GM10248 (cell line): ENCODE results near the gene SLC18B1.

Experiments
- CTCF ChIA-PET: fragments of 300-600 bp; sonication (Branson Sonifier 250); formaldehyde crosslinking; extraction: SDS; loops from one replicate; lab custom pipeline; 2021; ENCODE audit warnings: antibody characterized with exemption; lab: Yijun Ruan, JAX
- POLR2A ChIA-PET: fragments of 350-650 bp; sonication (Branson Sonifier 250); formaldehyde crosslinking; extraction: SDS; loops from one replicate; lab custom pipeline; 2020; ENCODE audit warnings: antibody characterized with exemption; lab: Yijun Ruan, JAX
- DNase-seq: peaks from one replicate; pipeline ENCODE4 v3.0.0; 2012; ENCODE audit errors: extremely low spot score
- TF ChIP-seq, protein P1 (sequence below): IDR thresholded peaks from 2 replicates; pipeline ENCODE4 v1.5.1; 2012; ENCODE audit warnings: mild to moderate bottlenecking, low read depth; ENCODE audit errors: extremely low read depth, missing control alignments, control extremely low read depth

SLC18B1 gene

DNA sequence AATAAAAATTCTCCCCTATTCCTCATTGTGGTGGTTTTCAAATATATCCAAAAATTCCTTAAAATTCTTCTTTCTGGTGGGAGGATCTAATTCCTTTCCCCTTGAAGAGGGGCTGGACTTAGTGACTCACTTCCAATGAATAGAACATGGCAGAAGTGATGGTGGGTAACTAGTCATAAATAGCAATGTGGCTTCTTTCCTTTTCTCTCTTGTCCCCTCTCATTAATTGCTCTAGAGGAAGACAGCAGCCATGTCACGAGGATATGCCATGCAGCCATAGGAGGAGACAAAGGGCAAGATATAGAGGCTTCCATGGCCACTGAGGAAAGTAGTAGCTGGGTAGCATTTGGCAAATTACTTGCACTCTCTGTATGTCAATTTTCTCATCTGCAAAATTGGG lies 46.6 kb downstream of the SLC18B1 start:
- no peak for DNase-seq
- CTCF ChIA-PET, result interaction anchor here (1.1 to 2.4 kb wide), 4 partner anchors 12 to 46 kb away, joined by 3 to 6 read pairs (median 4); partner anchors contain the start of gene SLC18B1
- TF ChIP-seq, protein P1, sequence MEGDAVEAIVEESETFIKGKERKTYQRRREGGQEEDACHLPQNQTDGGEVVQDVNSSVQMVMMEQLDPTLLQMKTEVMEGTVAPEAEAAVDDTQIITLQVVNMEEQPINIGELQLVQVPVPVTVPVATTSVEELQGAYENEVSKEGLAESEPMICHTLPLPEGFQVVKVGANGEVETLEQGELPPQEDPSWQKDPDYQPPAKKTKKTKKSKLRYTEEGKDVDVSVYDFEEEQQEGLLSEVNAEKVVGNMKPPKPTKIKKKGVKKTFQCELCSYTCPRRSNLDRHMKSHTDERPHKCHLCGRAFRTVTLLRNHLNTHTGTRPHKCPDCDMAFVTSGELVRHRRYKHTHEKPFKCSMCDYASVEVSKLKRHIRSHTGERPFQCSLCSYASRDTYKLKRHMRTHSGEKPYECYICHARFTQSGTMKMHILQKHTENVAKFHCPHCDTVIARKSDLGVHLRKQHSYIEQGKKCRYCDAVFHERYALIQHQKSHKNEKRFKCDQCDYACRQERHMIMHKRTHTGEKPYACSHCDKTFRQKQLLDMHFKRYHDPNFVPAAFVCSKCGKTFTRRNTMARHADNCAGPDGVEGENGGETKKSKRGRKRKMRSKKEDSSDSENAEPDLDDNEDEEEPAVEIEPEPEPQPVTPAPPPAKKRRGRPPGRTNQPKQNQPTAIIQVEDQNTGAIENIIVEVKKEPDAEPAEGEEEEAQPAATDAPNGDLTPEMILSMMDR, result no peak
- POLR2A ChIA-PET, result no interaction called here

DNA sequence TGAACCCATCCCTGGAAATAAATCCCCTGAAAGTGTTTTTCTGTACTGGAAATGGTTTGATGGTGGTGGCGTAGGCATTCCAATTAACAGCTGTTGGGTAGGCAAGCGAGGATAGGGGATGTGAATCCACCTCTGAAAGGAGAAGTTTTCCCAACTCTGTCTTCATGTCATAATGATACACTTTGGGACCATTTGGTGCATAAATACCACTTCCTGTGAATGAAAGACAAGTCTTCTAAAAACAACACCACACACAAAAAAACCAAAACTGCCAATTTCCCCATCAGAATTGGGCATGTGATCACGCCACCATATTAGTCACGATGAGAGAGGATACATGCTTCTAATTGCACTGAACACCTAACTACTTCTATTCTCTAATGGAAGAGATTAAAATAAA lies 47.1 kb downstream of the SLC18B1 start:
- CTCF ChIA-PET, result interaction anchor here (1.3 to 2.4 kb wide), 7 partner anchors 11 to 47 kb away, joined by 3 to 6 read pairs (median 4); partner anchors contain the start of gene SLC18B1
- no peak for DNase-seq
- TF ChIP-seq, protein P1, result no peak
- POLR2A ChIA-PET, result interaction anchor here (0.7 to 1.0 kb wide), 2 partner anchors 14 to 63 kb away, joined by 3 read pairs; partner anchors contain the start of gene RPS12

DNA sequence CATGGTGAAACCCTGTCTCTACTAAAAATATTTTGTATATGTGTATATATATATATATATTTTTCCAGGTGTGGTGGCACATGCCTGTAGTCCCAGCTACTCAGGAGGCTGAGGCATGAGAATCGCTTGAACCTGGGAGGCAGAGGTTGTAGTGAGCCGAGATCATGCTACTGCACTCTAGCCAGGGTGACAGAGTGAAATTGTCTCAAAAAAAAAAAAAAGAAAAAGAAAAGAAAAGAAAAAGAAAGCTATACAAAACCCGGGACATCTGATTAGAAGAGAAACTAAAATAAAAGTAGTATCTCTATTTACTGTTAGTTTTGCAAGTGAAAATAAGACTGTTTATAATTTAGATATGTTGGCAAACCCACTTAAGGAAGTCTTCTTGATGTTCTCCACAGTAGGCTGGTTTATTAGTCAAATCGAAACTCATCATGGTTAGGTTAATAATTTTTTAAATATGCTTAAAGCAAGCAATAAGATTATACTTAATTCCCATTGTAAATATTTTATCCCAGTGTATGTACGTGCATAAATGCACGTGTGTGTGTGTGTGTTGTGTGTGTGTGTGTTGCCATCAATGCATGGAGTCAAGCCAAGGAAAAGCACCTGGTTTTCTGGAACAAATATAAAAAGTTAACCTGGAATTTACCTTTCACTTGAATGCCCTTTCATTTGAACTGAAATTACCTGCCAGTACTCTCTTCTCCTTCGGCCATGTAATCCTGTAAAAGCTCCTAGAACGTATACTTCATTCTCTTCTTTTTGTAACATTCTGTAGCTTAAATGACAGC lies 47.8 kb downstream of the SLC18B1 start:
- peak; percentile 43 for DNase-seq
- CTCF ChIA-PET, result interaction anchor here (1.3 to 2.4 kb wide), 6 partner anchors 11 to 37 kb away, joined by 3 to 6 read pairs (median 4); no protein-coding TSS in a partner anchor
- TF ChIP-seq, protein P1, result no peak

DNA sequence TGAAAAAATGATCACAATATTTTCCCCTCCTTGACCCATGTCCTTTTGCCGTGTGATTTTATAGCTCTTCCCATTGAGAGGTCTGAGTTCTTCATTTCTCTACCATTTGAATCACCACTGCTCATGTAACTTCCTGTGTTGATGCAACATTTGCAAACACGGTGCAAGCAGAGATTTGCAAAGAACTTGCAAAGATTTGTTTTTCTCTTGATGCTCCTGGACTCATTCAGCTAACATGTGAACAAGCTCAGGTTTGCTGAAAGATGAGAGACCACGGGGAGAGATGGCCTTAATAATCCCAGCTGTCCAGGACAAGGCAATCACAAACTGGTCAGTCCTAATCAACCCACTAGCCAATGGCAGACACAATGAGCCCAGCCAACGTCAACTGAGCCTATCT lies 49.3 kb downstream of the SLC18B1 start:
- POLR2A ChIA-PET, result no interaction called here
- CTCF ChIA-PET, result interaction anchor here (0.8 to 1.5 kb wide), 4 partner anchors 13 to 49 kb away, joined by 3 to 4 read pairs (median 3); partner anchors contain the start of gene SLC18B1
- DNase-seq, result no peak
- TF ChIP-seq, protein P1, result no peak

More for the DNA sequence above, 47.8 kb downstream of the SLC18B1 start:
- POLR2A ChIA-PET, result interaction anchor here (0.7 to 1.0 kb wide), 2 partner anchors 14 to 64 kb away, joined by 3 read pairs; partner anchors contain the start of gene RPS12

DNA sequence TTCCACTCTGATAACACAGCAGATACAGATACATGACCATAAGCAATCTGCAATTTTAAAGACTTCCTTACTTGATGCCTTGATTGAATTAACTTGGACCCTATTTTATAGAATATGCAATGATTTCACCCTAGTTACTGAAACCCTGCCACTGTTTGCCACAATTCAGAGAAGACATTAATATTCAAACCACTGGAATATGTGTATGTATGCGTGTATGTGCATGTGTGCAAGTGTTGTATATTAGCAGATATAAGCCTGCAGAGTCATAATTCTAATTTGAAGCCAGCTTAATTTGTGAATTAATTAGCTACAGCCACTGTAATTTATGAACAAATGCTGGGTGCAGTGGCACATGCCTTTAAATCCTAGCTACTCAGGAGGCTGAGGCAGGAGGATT lies 50.0 kb downstream of the SLC18B1 start:
- CTCF ChIA-PET, result interaction anchor here (0.8 to 1.5 kb wide), 4 partner anchors 12 to 50 kb away, joined by 3 to 4 read pairs (median 3); partner anchors contain the start of gene SLC18B1
- TF ChIP-seq, protein P1, result no peak
- POLR2A ChIA-PET, result no interaction called here
- no peak for DNase-seq

DNA sequence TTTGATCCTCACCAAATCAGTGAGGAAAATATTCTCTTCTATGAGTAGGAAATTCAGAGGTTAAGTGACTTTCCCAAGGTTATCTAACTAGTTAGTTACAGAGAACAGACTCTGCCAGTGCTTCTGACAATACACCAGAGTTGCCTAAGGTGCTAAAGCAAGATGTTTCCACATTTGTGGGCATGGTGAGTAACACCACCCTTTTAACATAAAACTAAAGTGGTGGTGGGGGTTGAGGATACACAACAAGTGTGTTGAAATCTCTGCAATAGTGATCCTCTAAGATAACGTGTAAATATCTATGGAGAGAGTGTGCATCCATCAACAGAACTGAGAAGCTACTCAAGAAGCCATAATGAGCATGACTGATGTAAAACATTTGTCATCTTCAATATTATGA lies 52.4 kb downstream of the SLC18B1 start:
- ChIA-PET CTCF (interaction anchor here (1.9 kb wide), 1 partner anchor 77 kb away, joined by 4 read pairs; no protein-coding TSS in a partner anchor), POLR2A (no interaction called here)
- TF ChIP-seq, protein P1, result no peak
- DNase-seq, result no peak
